ENCODE results near the gene TAF1C.

Gene TAF1C

GRCh38 chr16:84136331-84137125 lies 50.3 kb downstream of the TAF1C start:
- Histone ChIP-seq H3K4me3 (ENCODE audit: severe bottlenecking) (no peak overlapping the region), H3K9me3 (ENCODE audit: severe bottlenecking) (no peaks in the 10 kb centered on the region), H3K27me3 (ENCODE audit: insufficient read depth, poor library complexity, severe bottlenecking) (no peaks in the 10 kb centered on the region), H3K36me3 (ENCODE audit: low read depth) (peaks cover 4% of the 10 kb centered on the region; the same call in 1 of the 2 replicates), H3K27ac (ENCODE audit: poor library complexity, severe bottlenecking) (no peak overlapping the region), H3K4me1 (ENCODE audit: insufficient read depth, poor library complexity, severe bottlenecking) (no peaks in the 10 kb centered on the region)
- no peak for DNase-seq (ENCODE audit: low spot score)
- no peak for TF ChIP-seq CTCF (IDR thresholded peaks at IDR 0.05; ENCODE audit: poor library complexity, severe bottlenecking)
- no peak for ATAC-seq (ENCODE audit: low read depth)

- H3K27me3 ChIP-seq (ENCODE audit: insufficient read depth, poor library complexity, severe bottlenecking) = no peaks in the 10 kb centered on the region
- ATAC-seq (ENCODE audit: low read depth) (no peak), DNase-seq (ENCODE audit: low spot score) (no peak)
- H3K27ac ChIP-seq (ENCODE audit: poor library complexity, severe bottlenecking) = no peak overlapping the region
- no peaks in the 10 kb centered on the region for H3K9me3 ChIP-seq (ENCODE audit: severe bottlenecking)
- peaks cover 20% of the 10 kb centered on the region for H3K36me3 ChIP-seq (ENCODE audit: low read depth)
- no peak overlapping the region for H3K4me3 ChIP-seq (ENCODE audit: severe bottlenecking)
- TF ChIP-seq CTCF (IDR thresholded peaks at IDR 0.05; ENCODE audit: poor library complexity, severe bottlenecking) = no peak
- no peaks in the 10 kb centered on the region for H3K4me1 ChIP-seq (ENCODE audit: insufficient read depth, poor library complexity, severe bottlenecking)
These were observed 54.2 kb downstream of the TAF1C start for GRCh38 chr16:84132527-84133285.

- peaks cover 24% of the 10 kb centered on the region for H3K36me3 ChIP-seq (ENCODE audit: low read depth)
- no peak overlapping the region for H3K27ac ChIP-seq (ENCODE audit: poor library complexity, severe bottlenecking)
- no peak for TF ChIP-seq CTCF (IDR thresholded peaks at IDR 0.05; ENCODE audit: poor library complexity, severe bottlenecking)
- DNase-seq (ENCODE audit: low spot score) (no peak), ATAC-seq (ENCODE audit: low read depth) (no peak)
- H3K4me3 ChIP-seq (ENCODE audit: severe bottlenecking) = no peak overlapping the region
- no peaks in the 10 kb centered on the region for H3K27me3 ChIP-seq (ENCODE audit: insufficient read depth, poor library complexity, severe bottlenecking)
- H3K4me1 ChIP-seq (ENCODE audit: insufficient read depth, poor library complexity, severe bottlenecking) = no peaks in the 10 kb centered on the region
- H3K9me3 ChIP-seq (ENCODE audit: severe bottlenecking) = no peaks in the 10 kb centered on the region
These were observed 55.7 kb downstream of the TAF1C start for GRCh38 chr16:84131117-84131516.
